ENCODE results near the gene VANGL1. TPM values are rescaled to one million over a fixed set of nuclear protein-coding genes. Genes with fewer than 3 reads are reported as not detected.

The VANGL1 gene
- total and polyA plus RNA-seq, 2 of the 8 experiments (the other 6 are each of a cell fraction or from before 2014, with no cell fraction given), result 9.4 to 13.4 TPM

DNA sequence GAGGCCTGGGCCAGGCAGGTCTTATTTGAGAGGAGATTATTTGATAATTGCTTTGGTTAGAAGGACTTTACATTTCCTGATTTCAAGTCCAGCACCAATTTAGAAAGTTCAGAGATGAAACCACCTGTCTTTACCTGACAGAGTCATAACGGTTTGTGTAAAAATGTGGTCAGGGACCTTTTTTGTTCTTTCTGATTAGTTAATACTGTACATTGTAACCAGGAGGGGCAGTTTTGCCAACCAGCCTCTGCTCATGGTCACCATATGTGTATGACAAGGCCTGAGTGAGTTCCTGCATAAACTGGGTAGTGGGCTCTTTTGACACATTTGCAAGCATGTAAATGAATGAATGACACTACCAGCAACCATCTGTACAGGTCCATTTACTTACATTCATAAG lies 55.8 kb downstream of the VANGL1 start:
- Histone ChIP-seq H3K36me3 (ENCODE audit: control insufficient read depth in 2 of 4, insufficient read depth in 4 of 4, low read length in 3 of 4) (peaks cover 0 to 2% (median 0%) of the 10 kb centered on the region in 4 experiments; a peak in 1 of 8 replicates), H2BK12ac (ENCODE audit: low read depth, low read length) (no peak overlapping the region), H3K23me2 (ENCODE audit: low read depth, low read length) (no peaks in the 10 kb centered on the region), H2BK5ac (ENCODE audit: low read depth, low read length) (no peak overlapping the region), H4K20me1 (replicated peaks in 1 of 2; ENCODE audit: control insufficient read depth in 1 of 2, insufficient read depth in 2 of 2, low read length in 2 of 2) (no peaks in the 10 kb centered on the region), H2AK5ac (ENCODE audit: low read depth, low read length) (no peak overlapping the region), H3K27ac (ENCODE audit: low read depth, low read length) (no peak overlapping the region), H3K4me3 (ENCODE audit: extremely low read depth in 1 of 4, insufficient read depth in 2 of 4, low read depth in 3 of 4, low read length in 4 of 4) (no peak overlapping the region), H3K18ac (ENCODE audit: extremely low read depth, low read length) (no peak overlapping the region), H3K79me1 (ENCODE audit: low read depth, low read length) (no peaks in the 10 kb centered on the region), H3K9ac (replicated peaks in 1 of 4; ENCODE audit: extremely low read depth in 1 of 4, low read depth in 3 of 4, low read length in 3 of 4) (no peak overlapping the region), H4K5ac (ENCODE audit: insufficient read length, low read depth, low read length) (no peak overlapping the region), H3K56ac (replicated peaks; ENCODE audit: insufficient read length, low read depth, low read length) (no peak overlapping the region), H3K4me1 (replicated peaks in 1 of 4; ENCODE audit: control insufficient read depth in 3 of 4, insufficient read depth in 4 of 4, low read length in 3 of 4) (peaks cover 0 to 3% (median 1%) of the 10 kb centered on the region in 4 experiments; a peak in 3 of 7 replicates), H2BK20ac (ENCODE audit: low read length) (no peak overlapping the region), H2BK120ac (replicated peaks; ENCODE audit: low read depth, low read length) (no peak overlapping the region), H3K4me2 (ENCODE audit: insufficient read depth in 1 of 2, low read depth in 2 of 2, low read length in 2 of 2) (no peak overlapping the region), H4K91ac (replicated peaks; ENCODE audit: insufficient read length, low read length) (no peak overlapping the region), H4K8ac (ENCODE audit: extremely low read depth, insufficient read depth, low read length) (no peak overlapping the region), H3K79me2 (ENCODE audit: control insufficient read depth in 1 of 2, insufficient read depth in 2 of 2, low read length in 2 of 2) (no peaks in the 10 kb centered on the region), H3K9me3 (ENCODE audit: insufficient read depth in 2 of 2, low read depth in 1 of 2, low read length in 1 of 2) (no peaks in the 10 kb centered on the region), H3K23ac (ENCODE audit: insufficient read length) (no peak overlapping the region), H3K14ac (ENCODE audit: insufficient read length) (no peak overlapping the region), H2AFZ (ENCODE audit: low read length) (no peak overlapping the region), H3K4ac (replicated peaks; ENCODE audit: insufficient read length, low read depth, low read length) (no peak overlapping the region), H2BK15ac (ENCODE audit: low read length) (no peak overlapping the region), H3K27me3 (replicated peaks in 1 of 4; ENCODE audit: control insufficient read depth in 3 of 4, extremely low read depth in 1 of 4, insufficient read depth in 3 of 4, low read length in 3 of 4) (no peaks in the 10 kb centered on the region)
- WGBS, 2 experiments (ENCODE audit: extremely low coverage in 1 of 2, insufficient coverage in 1 of 2, insufficient read length in 1 of 2, insufficient replicate concordance in 2 of 2, low coverage in 1 of 2, low lambda C conversion rate in 2 of 2, missing lambda C conversion rate in 1 of 2), result 95% methylated on average over 1 of the region's 1 CpG; no CpG with 5 or more reads in 1 of the 2 experiments
- no peak for FAIRE-seq
- DNase-seq (ENCODE audit: low read depth in 1 of 2, low spot score in 2 of 2), result no peak
- CTCF ChIA-PET (ENCODE audit: partially characterized antibody), result no interaction called here
- POLR2A ChIA-PET (ENCODE audit: partially characterized antibody), result no interaction called here
- TF ChIP-seq SP4 (IDR thresholded peaks at IDR 0.05; ENCODE audit: low read length) (no peak), CREB1 (IDR thresholded peaks at IDR 0.05) (no peak), JUN (IDR thresholded peaks at IDR 0.05; ENCODE audit: low read depth, low read length) (no peak), TEAD4 (IDR thresholded peaks at IDR 0.05; ENCODE audit: low read depth, low read length) (no peak), SRF (IDR thresholded peaks at IDR 0.05; ENCODE audit: low read depth, low read length) (no peak), CBX5 (IDR thresholded peaks at IDR 0.05; ENCODE audit: low read depth, low read length) (no peak), PHF8 (conservative IDR thresholded peaks at IDR 0.05; ENCODE audit: low read depth, low read length) (no peak), RNF2 (IDR thresholded peaks at IDR 0.05; ENCODE audit: borderline replicate concordance, low read depth, low read length, missing control alignments, poor library complexity, severe bottlenecking) (no peak), GTF2F1 (IDR thresholded peaks at IDR 0.05; ENCODE audit: borderline replicate concordance, low read depth, low read length) (no peak), SIRT6 (IDR thresholded peaks at IDR 0.05; ENCODE audit: low read length) (no peak), KDM4A (IDR thresholded peaks at IDR 0.05; ENCODE audit: low read depth, low read length, severe bottlenecking) (no peak), TCF12 (IDR thresholded peaks at IDR 0.05; ENCODE audit: low read depth, low read length) (no peak)
- TF ChIP-seq, protein P1, sequence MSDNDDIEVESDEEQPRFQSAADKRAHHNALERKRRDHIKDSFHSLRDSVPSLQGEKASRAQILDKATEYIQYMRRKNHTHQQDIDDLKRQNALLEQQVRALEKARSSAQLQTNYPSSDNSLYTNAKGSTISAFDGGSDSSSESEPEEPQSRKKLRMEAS (IDR thresholded peaks at IDR 0.05), result no peak
- TF ChIP-seq, protein P2, sequence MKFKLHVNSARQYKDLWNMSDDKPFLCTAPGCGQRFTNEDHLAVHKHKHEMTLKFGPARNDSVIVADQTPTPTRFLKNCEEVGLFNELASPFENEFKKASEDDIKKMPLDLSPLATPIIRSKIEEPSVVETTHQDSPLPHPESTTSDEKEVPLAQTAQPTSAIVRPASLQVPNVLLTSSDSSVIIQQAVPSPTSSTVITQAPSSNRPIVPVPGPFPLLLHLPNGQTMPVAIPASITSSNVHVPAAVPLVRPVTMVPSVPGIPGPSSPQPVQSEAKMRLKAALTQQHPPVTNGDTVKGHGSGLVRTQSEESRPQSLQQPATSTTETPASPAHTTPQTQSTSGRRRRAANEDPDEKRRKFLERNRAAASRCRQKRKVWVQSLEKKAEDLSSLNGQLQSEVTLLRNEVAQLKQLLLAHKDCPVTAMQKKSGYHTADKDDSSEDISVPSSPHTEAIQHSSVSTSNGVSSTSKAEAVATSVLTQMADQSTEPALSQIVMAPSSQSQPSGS (IDR thresholded peaks at IDR 0.05; ENCODE audit: low read length), result no peak

Measured in H1 (cell line).